ENCODE data around the gene ZFR.

DNA sequence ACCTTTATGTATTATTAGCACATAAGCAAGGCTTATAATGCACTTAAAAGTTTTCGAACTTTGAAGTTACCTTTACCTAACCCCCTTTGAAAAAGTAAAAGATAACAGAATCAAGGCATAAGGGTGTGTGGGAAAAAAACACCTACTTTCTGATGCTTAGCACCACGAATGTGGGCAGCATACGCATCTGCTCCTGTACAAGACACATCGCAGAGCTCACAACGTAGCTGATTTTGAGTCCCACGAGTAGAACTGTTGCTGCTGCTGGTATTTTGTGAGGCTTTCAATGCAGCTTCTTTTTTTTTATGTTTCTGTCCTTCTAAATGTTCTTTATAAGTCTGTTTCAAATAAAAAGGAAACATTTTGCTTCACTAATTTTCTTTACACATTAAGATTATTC lies 40.8 kb downstream of the ZFR start:
- TF ChIP-seq, protein P1, sequence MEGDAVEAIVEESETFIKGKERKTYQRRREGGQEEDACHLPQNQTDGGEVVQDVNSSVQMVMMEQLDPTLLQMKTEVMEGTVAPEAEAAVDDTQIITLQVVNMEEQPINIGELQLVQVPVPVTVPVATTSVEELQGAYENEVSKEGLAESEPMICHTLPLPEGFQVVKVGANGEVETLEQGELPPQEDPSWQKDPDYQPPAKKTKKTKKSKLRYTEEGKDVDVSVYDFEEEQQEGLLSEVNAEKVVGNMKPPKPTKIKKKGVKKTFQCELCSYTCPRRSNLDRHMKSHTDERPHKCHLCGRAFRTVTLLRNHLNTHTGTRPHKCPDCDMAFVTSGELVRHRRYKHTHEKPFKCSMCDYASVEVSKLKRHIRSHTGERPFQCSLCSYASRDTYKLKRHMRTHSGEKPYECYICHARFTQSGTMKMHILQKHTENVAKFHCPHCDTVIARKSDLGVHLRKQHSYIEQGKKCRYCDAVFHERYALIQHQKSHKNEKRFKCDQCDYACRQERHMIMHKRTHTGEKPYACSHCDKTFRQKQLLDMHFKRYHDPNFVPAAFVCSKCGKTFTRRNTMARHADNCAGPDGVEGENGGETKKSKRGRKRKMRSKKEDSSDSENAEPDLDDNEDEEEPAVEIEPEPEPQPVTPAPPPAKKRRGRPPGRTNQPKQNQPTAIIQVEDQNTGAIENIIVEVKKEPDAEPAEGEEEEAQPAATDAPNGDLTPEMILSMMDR (IDR thresholded peaks at IDR 0.05) = no peak
- no peak for TF ChIP-seq RFX5 (IDR thresholded peaks at IDR 0.05)
- no peak for TF ChIP-seq RCOR1 (IDR thresholded peaks at IDR 0.05; ENCODE audit: low read depth, low read length)
- no peak for TF ChIP-seq RAD21 (conservative IDR thresholded peaks at IDR 0.05 in 1 of 2, IDR thresholded peaks at IDR 0.05 in 1 of 2)
- no peak for TF ChIP-seq POLR2A (IDR thresholded peaks at IDR 0.05; ENCODE audit: low read length)
- no peak for TF ChIP-seq FOXS1 (CRISPR knock-in tag; IDR thresholded peaks at IDR 0.05)
- TF ChIP-seq EP300 (IDR thresholded peaks at IDR 0.05) = no peak
- TF ChIP-seq MAFK (IDR thresholded peaks at IDR 0.05; ENCODE audit: partially characterized antibody) = no peak
- TF ChIP-seq, protein P2, sequence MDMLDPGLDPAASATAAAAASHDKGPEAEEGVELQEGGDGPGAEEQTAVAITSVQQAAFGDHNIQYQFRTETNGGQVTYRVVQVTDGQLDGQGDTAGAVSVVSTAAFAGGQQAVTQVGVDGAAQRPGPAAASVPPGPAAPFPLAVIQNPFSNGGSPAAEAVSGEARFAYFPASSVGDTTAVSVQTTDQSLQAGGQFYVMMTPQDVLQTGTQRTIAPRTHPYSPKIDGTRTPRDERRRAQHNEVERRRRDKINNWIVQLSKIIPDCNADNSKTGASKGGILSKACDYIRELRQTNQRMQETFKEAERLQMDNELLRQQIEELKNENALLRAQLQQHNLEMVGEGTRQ (IDR thresholded peaks at IDR 0.05) = no peak
- TF ChIP-seq BHLHE40 (IDR thresholded peaks at IDR 0.05; ENCODE audit: low read depth, low read length) = no peak
- no peak for TF ChIP-seq MYC (IDR thresholded peaks at IDR 0.05; ENCODE audit: borderline replicate concordance, low read length)
- no peak for TF ChIP-seq ZSCAN20 (CRISPR knock-in tag; IDR thresholded peaks at IDR 0.05)
- no peak for TF ChIP-seq HDAC2 (IDR thresholded peaks at IDR 0.05)

Measured in A549 (cell line).